Left ventricle myocardium inferior (tissue), 1 donor: ENCODE results near the gene HSD11B1L. TPM values are rescaled to one million over a fixed set of nuclear protein-coding genes. Genes with fewer than 3 reads are reported as not detected.
"Not testable (repeated sequence)": the region's sequence is repeated elsewhere in the genome, so short reads cannot be mapped to it uniquely, and the experiment has no call there.

ENCODE experiments used
- DNase-seq: peaks from one replicate; pipeline ENCODE4 v3.0.0-alpha.2; 2020
- H3K27ac ChIP-seq: fragments of 200-600 bp; replicated peaks from 2 replicates; pipeline ENCODE4 v1.8.0; 2021
- H3K27me3 ChIP-seq: fragments of 200-600 bp; 2 replicates; pipeline ENCODE4 v1.8.0; 2021; ENCODE audit warnings: low read depth
- H3K36me3 ChIP-seq: fragments of 200-600 bp; 2 replicates; pipeline ENCODE4 v1.8.0; 2021
- H3K4me1 ChIP-seq: fragments of 200-600 bp; 2 replicates; pipeline ENCODE4 v1.8.0; 2021
- H3K4me3 ChIP-seq: fragments of 200-600 bp; 2 replicates; pipeline ENCODE4 v1.8.0; 2021; ENCODE audit warnings: mild to moderate bottlenecking, moderate library complexity
- H3K9me3 ChIP-seq: fragments of 200-600 bp; replicated peaks from 2 replicates; pipeline ENCODE4 v1.8.0; 2021
- CTCF ChIP-seq: fragments of 200-600 bp; IDR thresholded peaks from 2 replicates; pipeline ENCODE4 v1.8.0; 2021; ENCODE audit warnings: antibody characterized with exemption, mild to moderate bottlenecking, borderline replicate concordance
- intact Hi-C: fragments of 100-400 bp; cut with micrococcal nuclease; formaldehyde crosslinking; loops from one replicate; pipeline ENCODE4 v1.11.0; 2022
- total RNA-seq: library from RNA; stranded (reverse); fragmentation: NEBNext Ultra II Directional; extraction: Animal tissue kit (Norgen Biotek cat#: 25700); gene quantifications from one replicate; pipeline ENCODE4 v1.2.1, GENCODE V29; 2021
- donor health status: DM: no; HTN: yes; CAD: no; lungs with severe emphysema.

The HSD11B1L gene
- total RNA-seq, 1 donor from 2014 or later, result 4.5 TPM

- Histone ChIP-seq H3K9me3 (no peaks in the 10 kb centered on the region), H3K4me1 (no peaks in the 10 kb centered on the region), H3K27me3 (no peaks in the 10 kb centered on the region), H3K4me3 (no peak overlapping the region), H3K36me3 (peaks cover 80% of the 10 kb centered on the region), H3K27ac (no peak overlapping the region)
- TF ChIP-seq CTCF, result no peak
- intact Hi-C loops, result no loop called here
- DNase-seq, result no peak
Measured at GRCh38 chr19:5700455-5701092, 19.7 kb downstream of the HSD11B1L start.

- not testable (repeated sequence) for H3K9me3 ChIP-seq
Measured at GRCh38 chr19:5702053-5702410, 21.2 kb downstream of the HSD11B1L start.

GRCh38 chr19:5703819-5704818 lies 23.3 kb downstream of the HSD11B1L start:
- peaks cover 80% of the 10 kb centered on the region for H3K36me3 ChIP-seq
- no peak for DNase-seq
- intact Hi-C loops, result no loop called here
- no peaks in the 10 kb centered on the region for H3K27me3 ChIP-seq
- H3K4me1 ChIP-seq, result no peaks in the 10 kb centered on the region
- TF ChIP-seq CTCF, result no peak
- H3K27ac ChIP-seq, result no peak overlapping the region
- H3K4me3 ChIP-seq, result no peak overlapping the region
- H3K9me3 ChIP-seq, result no peaks in the 10 kb centered on the region

More at GRCh38 chr19:5702053-5702410, 21.2 kb downstream of the HSD11B1L start:
- H3K27me3 ChIP-seq, H3K27ac ChIP-seq, DNase-seq, H3K4me1 ChIP-seq, intact Hi-C loops, H3K4me3 ChIP-seq: not testable (repeated sequence)
- H3K36me3 ChIP-seq, result peaks cover 80% of the 10 kb centered on the region

- Histone ChIP-seq H3K9me3 (no peaks in the 10 kb centered on the region), H3K4me1 (no peaks in the 10 kb centered on the region), H3K36me3 (peaks cover 74% of the 10 kb centered on the region), H3K27ac (no peak overlapping the region), H3K27me3 (no peaks in the 10 kb centered on the region), H3K4me3 (no peak overlapping the region)
- no peak for DNase-seq
- intact Hi-C loops, result no loop called here
- TF ChIP-seq CTCF, result no peak
Measured at GRCh38 chr19:5705552-5705951, 24.7 kb downstream of the HSD11B1L start.

GRCh38 chr19:5706876-5707573 lies 26.2 kb downstream of the HSD11B1L start:
- intact Hi-C loops, result no loop called here
- no peak overlapping the region for H3K4me3 ChIP-seq
- no peak for DNase-seq
- H3K9me3 ChIP-seq, result no peaks in the 10 kb centered on the region
- no peaks in the 10 kb centered on the region for H3K4me1 ChIP-seq
- H3K27me3 ChIP-seq, result no peaks in the 10 kb centered on the region
- TF ChIP-seq CTCF, result no peak
- H3K27ac ChIP-seq, result no peak overlapping the region
- H3K36me3 ChIP-seq, result peaks cover 82% of the 10 kb centered on the region
